ENCODE results near the gene DHRS7B. TPM values are rescaled to one million over a fixed set of nuclear protein-coding genes. Genes with fewer than 3 reads are reported as not detected.

DHRS7B gene
- polyA plus RNA-seq, 1 donor from 2014 or later = 35.8 TPM

- no peak for TF ChIP-seq EZH2 (IDR thresholded peaks at IDR 0.05; ENCODE audit: borderline replicate concordance, insufficient read depth, low read length, poor library complexity, severe bottlenecking)
- TF ChIP-seq TAF1 (IDR thresholded peaks at IDR 0.05; ENCODE audit: low read depth) = no peak
- no peak for TF ChIP-seq CTCF (IDR thresholded peaks at IDR 0.05; ENCODE audit: poor library complexity, severe bottlenecking)
- no peak for TF ChIP-seq POLR2AphosphoS5 (IDR thresholded peaks at IDR 0.05)
- no peak for TF ChIP-seq RAD21 (conservative IDR thresholded peaks at IDR 0.05)
- H3F3A ChIP-seq (ENCODE audit: insufficient read depth, low read length, poor library complexity, severe bottlenecking) = no peaks in the 10 kb centered on the region
- no peak overlapping the region for H3K4me2 ChIP-seq (ENCODE audit: low read length)
- no peaks in the 10 kb centered on the region for H4K20me1 ChIP-seq (ENCODE audit: insufficient read depth)
- H3K27ac ChIP-seq (ENCODE audit: low read length) = no peak overlapping the region
- H3K4me3 ChIP-seq (ENCODE audit: low read length) = no peak overlapping the region
- no peaks in the 10 kb centered on the region for H3K36me3 ChIP-seq (ENCODE audit: insufficient read depth, low read length)
- no peaks in the 10 kb centered on the region for H3K9me3 ChIP-seq (ENCODE audit: low read length)
- H3K79me2 ChIP-seq (replicated peaks; ENCODE audit: insufficient read depth, low read length) = no peaks in the 10 kb centered on the region
- H3K9me2 ChIP-seq (ENCODE audit: insufficient read depth, low read length) = no peaks in the 10 kb centered on the region
- no peaks in the 10 kb centered on the region for H3K27me3 ChIP-seq (ENCODE audit: insufficient read depth, low read depth, low read length)
- H2AFZ ChIP-seq (ENCODE audit: low read depth, low read length) = no peak overlapping the region
- no peak overlapping the region for H3K9ac ChIP-seq (ENCODE audit: low read length)
Observed at GRCh38 chr17:21233581-21234347, 107.0 kb downstream of the DHRS7B start.

- Histone ChIP-seq H3K79me2 (replicated peaks; ENCODE audit: insufficient read depth, low read length) (no peaks in the 10 kb centered on the region), H3K9me3 (ENCODE audit: low read length) (no peaks in the 10 kb centered on the region)
Observed at GRCh38 chr17:21235921-21236320, 109.2 kb downstream of the DHRS7B start.

More at GRCh38 chr17:21235921-21236320, 109.2 kb downstream of the DHRS7B start:
- H3K9me2 ChIP-seq (ENCODE audit: insufficient read depth, low read length) = no peaks in the 10 kb centered on the region
- H3K27me3 ChIP-seq (ENCODE audit: insufficient read depth, low read depth, low read length) = no peaks in the 10 kb centered on the region
- H4K20me1 ChIP-seq (ENCODE audit: insufficient read depth) = no peaks in the 10 kb centered on the region
- no peak overlapping the region for H3K4me3 ChIP-seq (ENCODE audit: low read length)
- H3K9ac ChIP-seq (ENCODE audit: low read length) = no peak overlapping the region
- TF ChIP-seq EP300 (conservative IDR thresholded peaks at IDR 0.05; ENCODE audit: poor library complexity, severe bottlenecking) (no peak), TAF1 (IDR thresholded peaks at IDR 0.05; ENCODE audit: low read depth) (no peak), RAD21 (conservative IDR thresholded peaks at IDR 0.05) (no peak), MXI1 (conservative IDR thresholded peaks at IDR 0.05; ENCODE audit: poor library complexity, severe bottlenecking) (no peak), REST (IDR thresholded peaks at IDR 0.05; ENCODE audit: borderline replicate concordance) (no peak), CTCF (IDR thresholded peaks at IDR 0.05; ENCODE audit: poor library complexity, severe bottlenecking) (no peak), EZH2 (IDR thresholded peaks at IDR 0.05; ENCODE audit: borderline replicate concordance, insufficient read depth, low read length, poor library complexity, severe bottlenecking) (no peak)
- H3K27ac ChIP-seq (ENCODE audit: low read length) = no peak overlapping the region
- H3K4me2 ChIP-seq (ENCODE audit: low read length) = no peak overlapping the region
- H3K36me3 ChIP-seq (ENCODE audit: insufficient read depth, low read length) = no peaks in the 10 kb centered on the region
- H3F3A ChIP-seq (ENCODE audit: insufficient read depth, low read length, poor library complexity, severe bottlenecking) = no peaks in the 10 kb centered on the region
- no peak overlapping the region for H2AFZ ChIP-seq (ENCODE audit: low read depth, low read length)
